22Rv1 (cell line): ENCODE measurements around the gene PPP1CC.

Experiments
- CTCF ChIP-seq: fragments of 450-650 bp; IDR thresholded peaks from 2 replicates; pipeline ENCODE4 v1.5.1; 2017; ENCODE audit warnings: mild to moderate bottlenecking
- ZFX ChIP-seq: fragments of 450-650 bp; IDR thresholded peaks from 2 replicates; pipeline ENCODE4 v1.6.1; 2017; ENCODE audit warnings: antibody characterized with exemption, borderline replicate concordance

GRCh38 chr12:110767863-110768262 lies 25.2 kb upstream of the PPP1CC start:
- no peak for TF ChIP-seq CTCF
- no peak for TF ChIP-seq ZFX
